Duodenal mucosa (tissue), 2 donors: ENCODE measurements around the gene PTPRJ.

Experiments
- H3K27ac ChIP-seq: one replicate; pipeline ENCODE4 v1.7.0; 2013; ENCODE audit warnings: low read depth, low read length
- H3K27me3 ChIP-seq, 2 donors: one replicate each; pipeline ENCODE4 v1.7.0; 2013; ENCODE audit warnings: low read length in 2 of 2, control low read depth in 1 of 2; ENCODE audit not compliant: insufficient read depth in 2 of 2, control insufficient read depth in 1 of 2
- H3K36me3 ChIP-seq, 2 donors: one replicate each; pipeline ENCODE4 v1.7.0; 2013; ENCODE audit warnings: low read length in 2 of 2, control low read depth in 1 of 2; ENCODE audit not compliant: insufficient read depth in 2 of 2, control insufficient read depth in 1 of 2
- H3K4me1 ChIP-seq, 2 donors: one replicate each; pipeline ENCODE4 v1.7.0; 2013; ENCODE audit warnings: low read length in 2 of 2, control low read depth in 1 of 2; ENCODE audit not compliant: insufficient read depth in 2 of 2, control insufficient read depth in 1 of 2
- H3K4me3 ChIP-seq, 2 donors: one replicate each; pipeline ENCODE4 v1.7.0; 2013; ENCODE audit warnings: low read length in 2 of 2, low read depth in 1 of 2
- H3K9ac ChIP-seq, 2 donors: one replicate each; pipeline ENCODE4 v1.7.0; 2013; ENCODE audit warnings: low read length in 2 of 2, low read depth in 1 of 2
- H3K9me3 ChIP-seq, 2 donors: one replicate each; pipeline ENCODE4 v1.7.0; 2013; ENCODE audit warnings: low read length in 2 of 2, control low read depth in 1 of 2; ENCODE audit not compliant: control insufficient read depth in 1 of 2

The PTPRJ gene

GRCh38 chr11:48045536-48045935, 65.2 kb downstream of the PTPRJ start:
- Histone ChIP-seq H3K9me3 (no peaks in the 10 kb centered on the region), H3K27me3 (no peaks in the 10 kb centered on the region), H3K36me3 (no peaks in the 10 kb centered on the region), H3K27ac (no peak overlapping the region), H3K4me1 (peaks cover 7 to 10% of the 10 kb centered on the region in 2 donors), H3K9ac (no peak overlapping the region), H3K4me3 (no peak overlapping the region)

- H3K4me1 ChIP-seq = peaks cover 10 to 11% of the 10 kb centered on the region in 2 donors
- no peaks in the 10 kb centered on the region for H3K9me3 ChIP-seq
- no peak overlapping the region for H3K9ac ChIP-seq
- no peak overlapping the region for H3K27ac ChIP-seq
- H3K36me3 ChIP-seq = no peaks in the 10 kb centered on the region
- H3K27me3 ChIP-seq = no peaks in the 10 kb centered on the region
- no peak overlapping the region for H3K4me3 ChIP-seq
Measured at GRCh38 chr11:48047616-48048015, 67.3 kb downstream of the PTPRJ start.

- H3K4me1 ChIP-seq = peaks cover 5 to 7% of the 10 kb centered on the region in 2 donors
- H3K36me3 ChIP-seq = no peaks in the 10 kb centered on the region
- H3K4me3 ChIP-seq = no peak overlapping the region
- no peaks in the 10 kb centered on the region for H3K27me3 ChIP-seq
- no peak overlapping the region for H3K9ac ChIP-seq
- H3K27ac ChIP-seq = no peak overlapping the region
- H3K9me3 ChIP-seq = no peaks in the 10 kb centered on the region
Measured at GRCh38 chr11:48049036-48049435, 68.7 kb downstream of the PTPRJ start.

GRCh38 chr11:48050304-48050703, 69.9 kb downstream of the PTPRJ start:
- H3K9ac ChIP-seq = no peak overlapping the region
- H3K36me3 ChIP-seq = no peaks in the 10 kb centered on the region
- H3K4me1 ChIP-seq = peaks cover 8 to 10% of the 10 kb centered on the region in 2 donors
- H3K4me3 ChIP-seq = no peak overlapping the region
- no peak overlapping the region for H3K27ac ChIP-seq
- no peaks in the 10 kb centered on the region for H3K27me3 ChIP-seq
- no peaks in the 10 kb centered on the region for H3K9me3 ChIP-seq

- Histone ChIP-seq H3K27ac (no peak overlapping the region), H3K4me1 (peaks cover 18 to 20% of the 10 kb centered on the region in 2 donors), H3K36me3 (no peaks in the 10 kb centered on the region), H3K9ac (no peak overlapping the region), H3K4me3 (no peak overlapping the region), H3K27me3 (no peaks in the 10 kb centered on the region), H3K9me3 (no peaks in the 10 kb centered on the region)
Measured at GRCh38 chr11:48051217-48051830, 71.0 kb downstream of the PTPRJ start.

- Histone ChIP-seq H3K4me1 (peaks cover 20 to 25% of the 10 kb centered on the region in 2 donors), H3K9me3 (no peaks in the 10 kb centered on the region), H3K27ac (no peak overlapping the region), H3K36me3 (no peaks in the 10 kb centered on the region), H3K4me3 (no peak overlapping the region), H3K27me3 (no peaks in the 10 kb centered on the region), H3K9ac (no peak overlapping the region)
Measured at GRCh38 chr11:48052183-48053044, 72.1 kb downstream of the PTPRJ start.

- Histone ChIP-seq H3K9ac (no peak overlapping the region), H3K4me1 (peaks cover 17 to 38% of the 10 kb centered on the region in 2 donors), H3K27ac (peak overlapping the region; percentile 1)
Measured at GRCh38 chr11:48054994-48055291, 74.6 kb downstream of the PTPRJ start.

GRCh38 chr11:48055292-48056132, 75.2 kb downstream of the PTPRJ start:
- Histone ChIP-seq H3K27ac (no peak overlapping the region), H3K36me3 (no peaks in the 10 kb centered on the region), H3K4me3 (no peak overlapping the region), H3K9ac (no peak overlapping the region), H3K9me3 (no peaks in the 10 kb centered on the region), H3K4me1 (peaks cover 17 to 38% of the 10 kb centered on the region in 2 donors), H3K27me3 (no peaks in the 10 kb centered on the region)

More at GRCh38 chr11:48054994-48055291, 74.6 kb downstream of the PTPRJ start:
- Histone ChIP-seq H3K36me3 (no peaks in the 10 kb centered on the region), H3K27me3 (no peaks in the 10 kb centered on the region), H3K4me3 (no peak overlapping the region), H3K9me3 (no peaks in the 10 kb centered on the region)

- Histone ChIP-seq H3K9me3 (no peaks in the 10 kb centered on the region), H3K27me3 (no peaks in the 10 kb centered on the region), H3K4me3 (no peak overlapping the region), H3K9ac (no peak overlapping the region), H3K4me1 (peaks cover 17 to 38% of the 10 kb centered on the region in 2 donors), H3K27ac (peak overlapping the region; percentile 5), H3K36me3 (no peaks in the 10 kb centered on the region)
Measured at GRCh38 chr11:48056325-48057183, 76.2 kb downstream of the PTPRJ start.
